Loucy (cell line): ENCODE results near the gene ATE1.

Source experiments
- CTCF ChIP-seq: fragments of 200-600 bp; sonication (generic); conservative IDR thresholded peaks from 2 replicates; pipeline ENCODE4 v1.5.1; 2014; ENCODE audit warnings: mild to moderate bottlenecking, antibody characterized with exemption, low read length
- EZH2phosphoT487 ChIP-seq: fragments of 200-600 bp; IDR thresholded peaks from 2 replicates; pipeline ENCODE4 v1.6.1; 2018; ENCODE audit warnings: antibody characterized with exemption, mild to moderate bottlenecking, moderate library complexity, borderline replicate concordance

- TF ChIP-seq CTCF (no peak), EZH2phosphoT487 (no peak)
Observed at GRCh38 chr10:121812031-121812430, 115.8 kb downstream of the ATE1 start.
